ENCODE results near the gene CST2.
"Not testable (repeated sequence)": the region's sequence is repeated elsewhere in the genome, so short reads cannot be mapped to it uniquely, and the experiment has no call there.

GRCh38 chr20:23811559-23811958, 15.0 kb downstream of the CST2 start:
- not testable (repeated sequence) for TF ChIP-seq JUND (IDR thresholded peaks at IDR 0.05); EGR1 (IDR thresholded peaks at IDR 0.05; ENCODE audit: low read depth in 2 of 2); CTCF (IDR thresholded peaks at IDR 0.05; ENCODE audit: low read depth, low read length, missing input control); REST (IDR thresholded peaks at IDR 0.05); MAX (IDR thresholded peaks at IDR 0.05); ZBTB33 (IDR thresholded peaks at IDR 0.05); YY1 (IDR thresholded peaks at IDR 0.05); HNF4G (IDR thresholded peaks at IDR 0.05); ATF3 (IDR thresholded peaks at IDR 0.05); SP1 (IDR thresholded peaks at IDR 0.05); RAD21 (IDR thresholded peaks at IDR 0.05); GABPA (IDR thresholded peaks at IDR 0.05 in 1 of 2, conservative IDR thresholded peaks at IDR 0.05 in 1 of 2)
